ENCODE results near the gene VAMP3.

Gene VAMP3, protein sequence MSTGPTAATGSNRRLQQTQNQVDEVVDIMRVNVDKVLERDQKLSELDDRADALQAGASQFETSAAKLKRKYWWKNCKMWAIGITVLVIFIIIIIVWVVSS

DNA sequence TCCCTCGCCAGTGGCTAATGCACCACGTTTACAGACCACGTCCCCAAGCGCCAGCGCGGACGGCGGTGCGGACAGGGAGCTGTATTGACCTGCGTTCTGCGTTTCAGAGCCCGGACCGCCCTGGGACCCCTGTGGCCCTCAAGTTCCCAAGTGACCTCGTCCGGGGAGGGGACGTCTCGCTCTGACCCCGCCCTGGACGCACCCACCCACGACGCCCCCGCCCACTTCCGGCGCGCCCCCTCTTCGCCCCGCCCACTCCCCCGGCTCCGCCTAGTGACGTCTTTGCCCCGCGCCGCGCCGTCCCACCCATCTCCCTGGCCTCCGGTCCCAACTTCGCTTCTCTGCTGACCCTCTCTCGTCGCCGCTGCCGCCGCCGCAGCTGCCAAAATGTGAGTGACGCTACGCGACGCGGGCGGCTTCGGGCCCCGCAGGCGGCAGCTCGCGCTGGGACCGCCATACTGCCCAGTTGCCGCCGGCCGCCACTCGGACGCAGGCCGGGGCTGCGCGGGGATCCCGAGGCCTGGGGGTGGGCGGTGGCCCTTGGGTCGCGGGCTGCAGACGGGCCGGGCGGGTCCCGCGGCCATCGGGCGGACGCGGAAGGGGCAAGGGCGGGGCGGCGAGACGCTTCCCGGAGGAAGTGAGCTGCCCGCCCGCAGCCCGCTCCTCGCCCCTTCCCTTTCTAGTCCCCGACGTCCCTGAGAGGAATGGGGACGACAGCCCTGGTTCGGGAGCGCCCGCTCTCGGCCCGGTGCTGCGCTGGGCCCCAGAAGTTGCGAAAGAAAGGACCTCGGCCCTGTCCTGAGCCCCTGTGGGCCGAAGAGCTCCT lies at the start of gene VAMP3:
TSS of gene VAMP3 (plus strand) at position 300 of the 826 bp plus-strand sequence. CDS start at position 388, 88 bp downstream.
- DNase-seq: peak; percentile 71

DNA sequence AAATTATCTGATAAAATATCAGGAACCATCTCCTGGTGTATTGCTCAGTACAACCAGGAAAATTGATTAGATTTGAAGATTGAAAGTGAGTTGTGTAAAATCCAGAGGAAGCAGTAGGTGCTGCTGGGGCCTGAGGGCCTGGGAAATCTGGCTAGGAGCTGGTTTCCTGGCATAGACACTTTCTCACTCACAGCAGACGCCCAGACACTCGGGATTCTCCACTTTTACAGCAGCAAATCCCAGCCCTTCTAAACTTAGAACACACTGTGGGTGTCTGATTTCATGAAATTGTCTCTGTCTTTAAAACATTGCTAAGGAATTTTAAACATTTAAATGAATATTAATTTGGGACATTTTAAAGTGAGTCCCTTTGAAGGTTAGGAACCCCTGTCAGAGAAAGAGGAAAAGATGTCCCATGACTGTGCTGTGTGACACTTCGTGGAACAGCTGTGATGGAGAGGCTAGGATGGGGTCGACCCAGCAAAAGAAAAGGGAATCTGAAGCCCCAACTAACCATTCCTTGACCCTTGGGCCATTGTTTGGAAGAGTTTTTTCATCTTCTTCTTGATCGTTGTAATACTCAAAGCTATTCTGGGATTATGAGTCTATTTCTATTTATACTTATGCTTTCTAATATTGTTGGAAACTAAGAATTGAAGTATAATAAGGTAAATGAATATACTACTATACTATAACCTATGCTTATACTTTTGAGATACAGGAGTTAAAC lies 49.0 kb upstream of the VAMP3 start:
- DNase-seq: no peak

DNA sequence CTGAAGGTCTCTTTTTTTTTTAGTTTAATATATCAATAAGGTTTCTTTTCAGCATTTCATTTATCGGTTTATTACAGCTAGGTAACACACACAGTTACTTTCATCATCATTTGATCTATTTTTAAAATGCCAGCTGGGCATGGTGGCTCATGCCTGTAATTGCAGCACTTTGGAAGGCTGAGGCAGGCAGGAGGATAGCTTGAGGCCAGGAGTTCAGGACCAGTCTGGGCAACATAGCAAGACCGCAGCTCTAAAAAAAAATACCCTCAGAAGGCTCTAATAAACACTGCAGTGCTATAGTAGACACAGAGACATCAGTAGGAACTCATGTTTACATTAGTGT lies 48.5 kb upstream of the VAMP3 start:
- DNase-seq: no peak

DNA sequence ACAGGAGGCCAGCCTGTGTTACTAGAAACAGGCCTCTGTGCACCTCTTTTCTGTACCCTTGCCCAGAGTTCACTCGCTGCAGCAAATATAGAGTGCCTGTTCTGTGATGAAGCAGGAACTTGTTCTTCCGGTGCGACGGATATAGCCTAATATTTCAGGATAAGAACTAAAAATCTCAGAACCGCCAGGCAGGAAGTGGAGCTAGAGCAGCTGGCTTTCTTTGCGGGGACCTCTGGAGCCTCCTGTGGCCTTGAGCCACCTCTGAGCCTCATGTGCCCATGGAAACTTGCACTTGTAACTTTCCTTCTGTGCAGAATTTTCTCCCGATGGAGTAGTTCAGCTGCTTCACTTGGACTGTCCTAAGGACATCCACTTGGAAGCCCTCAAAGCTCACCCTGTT lies 44.5 kb upstream of the VAMP3 start:
- no peak for DNase-seq

DNA sequence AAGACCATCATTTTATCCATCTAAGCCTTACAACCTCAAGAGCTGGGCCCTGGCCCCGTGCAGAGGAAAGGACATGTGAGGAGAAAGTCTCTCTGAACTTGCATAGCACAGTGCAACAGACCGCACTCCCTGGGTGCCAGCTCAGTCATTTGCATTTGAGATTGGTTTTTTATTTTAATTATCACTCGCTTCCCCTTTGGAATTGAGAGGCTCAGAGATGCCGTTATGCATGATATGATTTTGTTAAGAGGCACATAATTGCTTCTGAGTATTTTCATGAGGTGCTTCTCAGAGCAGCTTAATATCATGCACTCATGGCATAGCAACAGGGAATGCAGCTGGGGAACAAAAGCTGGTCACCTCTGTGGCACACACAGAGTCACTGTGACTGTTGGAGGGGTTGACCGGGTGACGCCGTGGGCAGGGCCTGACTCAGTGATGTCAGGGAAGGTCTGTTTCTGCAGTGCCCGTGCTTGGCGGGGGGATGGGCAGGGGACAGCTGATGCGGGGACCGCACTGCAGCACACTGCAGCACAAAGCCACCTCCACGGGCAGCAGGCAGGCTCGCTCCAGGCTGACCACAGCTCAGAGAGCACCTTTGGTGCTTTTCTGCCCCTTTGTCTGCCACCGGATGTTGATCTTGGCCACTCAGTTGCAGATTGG lies 43.2 kb upstream of the VAMP3 start:
- DNase-seq: no peak

DNA sequence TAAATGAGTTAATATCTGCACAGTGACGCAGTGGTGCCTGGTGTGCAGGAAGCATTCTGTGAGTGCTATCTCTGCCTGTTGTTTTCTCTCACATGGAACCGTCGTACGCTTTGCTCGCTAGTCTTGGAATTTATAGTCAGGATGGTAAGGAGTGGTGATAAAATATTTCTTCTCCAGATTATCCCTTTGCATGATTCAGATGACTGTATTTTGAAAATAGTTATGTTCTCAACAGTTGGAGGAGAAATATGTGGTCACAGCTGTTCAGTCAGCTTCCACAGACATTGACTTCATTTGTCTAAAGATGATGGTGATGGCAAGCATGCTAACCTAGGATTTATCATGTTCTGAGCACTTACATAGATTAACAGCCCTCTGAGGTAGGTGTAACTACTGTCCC lies 41.3 kb upstream of the VAMP3 start:
- no peak for DNase-seq

DNA sequence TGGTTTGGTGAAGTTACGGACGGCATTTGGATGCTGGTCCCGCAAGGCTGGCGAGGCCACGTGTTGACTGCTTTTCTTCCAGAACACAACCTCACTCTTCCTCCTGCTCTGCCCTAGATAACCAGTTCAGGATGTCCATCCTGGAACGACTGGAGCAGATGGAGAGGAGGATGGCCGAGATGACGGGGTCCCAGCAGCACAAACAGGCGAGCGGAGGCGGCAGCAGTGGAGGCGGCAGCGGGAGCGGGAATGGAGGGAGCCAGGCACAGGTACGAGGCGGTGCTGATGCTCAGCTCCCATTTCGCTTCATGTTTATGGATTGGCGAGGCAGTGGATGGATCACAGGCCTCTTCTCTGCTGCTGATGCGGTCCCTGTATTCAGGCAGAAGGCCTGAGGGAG lies 38.8 kb upstream of the VAMP3 start:
- DNase-seq: no peak

DNA sequence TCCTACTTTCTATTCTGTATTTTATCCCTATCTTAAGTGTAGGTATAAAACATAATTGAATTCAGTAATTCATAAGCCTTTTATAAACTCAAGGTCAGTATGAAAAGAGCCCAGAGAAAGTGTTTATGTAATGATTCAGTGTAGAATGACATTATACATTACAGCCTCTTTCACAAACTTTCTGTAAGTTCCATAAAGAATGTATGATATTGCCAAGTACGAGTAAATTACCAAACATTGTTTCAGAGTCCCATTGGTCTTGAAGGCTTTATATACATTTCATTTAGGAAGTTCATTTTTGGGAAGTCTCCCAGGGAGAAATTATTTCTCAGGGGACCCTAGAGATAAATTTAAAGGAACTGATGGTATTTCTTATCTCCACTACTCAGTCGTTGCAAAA lies 37.8 kb upstream of the VAMP3 start:
- DNase-seq: no peak

DNA sequence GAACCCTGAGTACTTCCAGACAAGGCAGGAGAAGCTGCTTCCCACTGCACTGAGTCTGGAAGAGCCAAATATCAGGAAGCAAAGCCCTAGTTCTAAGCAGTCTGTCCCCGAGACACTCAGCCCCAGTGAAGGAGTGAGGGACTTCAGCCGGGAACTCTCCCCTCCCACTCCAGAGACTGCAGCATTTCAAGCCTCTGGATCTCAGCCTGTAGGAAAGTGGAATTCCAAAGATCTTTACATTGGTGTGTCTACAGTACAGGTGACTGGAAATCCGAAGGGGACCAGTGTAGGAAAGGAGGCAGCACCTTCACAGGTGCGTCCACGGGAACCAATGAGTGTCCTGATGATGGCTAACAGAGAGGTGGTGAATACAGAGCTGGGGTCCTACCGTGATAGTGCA lies 33.1 kb upstream of the VAMP3 start:
- no peak for DNase-seq

DNA sequence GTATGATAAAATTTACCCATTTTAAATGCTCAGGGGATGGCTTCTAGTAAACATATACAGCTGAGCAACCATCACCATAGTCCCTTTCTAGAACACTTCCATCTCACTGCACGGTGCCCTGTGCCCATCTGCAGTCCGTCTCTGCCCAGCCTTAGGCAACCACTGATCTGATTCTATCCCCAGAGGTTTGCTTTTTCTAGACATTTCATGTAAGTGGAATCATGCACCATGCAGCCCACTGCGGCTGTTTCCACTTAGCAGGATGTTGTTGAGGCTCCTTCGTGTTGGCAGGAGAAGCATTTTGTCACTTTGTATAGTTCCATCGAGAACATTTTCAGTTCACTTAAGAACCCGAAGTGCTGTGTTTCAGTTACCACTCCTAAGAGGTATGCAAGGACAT lies 27.8 kb upstream of the VAMP3 start:
- DNase-seq: no peak

DNA sequence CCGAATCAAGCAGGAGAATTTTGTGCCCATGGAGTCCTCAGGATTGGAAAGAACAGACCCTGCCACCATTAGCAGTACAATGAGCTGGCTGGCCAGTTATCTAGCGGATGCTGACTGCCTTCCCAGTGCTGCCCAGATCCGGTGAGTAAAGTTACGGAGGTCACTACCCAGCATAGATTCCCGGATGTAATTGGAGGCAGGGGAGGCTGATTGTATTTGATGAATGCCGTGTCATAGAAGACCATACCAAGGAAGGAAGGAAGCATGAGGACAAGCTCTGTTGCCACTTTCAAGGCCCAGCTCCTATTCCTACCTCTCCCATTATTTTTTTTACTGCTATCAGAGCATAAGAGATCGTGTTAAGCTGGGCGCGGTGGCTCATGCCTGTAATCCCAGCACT lies 26.2 kb upstream of the VAMP3 start:
- DNase-seq: no peak

DNA sequence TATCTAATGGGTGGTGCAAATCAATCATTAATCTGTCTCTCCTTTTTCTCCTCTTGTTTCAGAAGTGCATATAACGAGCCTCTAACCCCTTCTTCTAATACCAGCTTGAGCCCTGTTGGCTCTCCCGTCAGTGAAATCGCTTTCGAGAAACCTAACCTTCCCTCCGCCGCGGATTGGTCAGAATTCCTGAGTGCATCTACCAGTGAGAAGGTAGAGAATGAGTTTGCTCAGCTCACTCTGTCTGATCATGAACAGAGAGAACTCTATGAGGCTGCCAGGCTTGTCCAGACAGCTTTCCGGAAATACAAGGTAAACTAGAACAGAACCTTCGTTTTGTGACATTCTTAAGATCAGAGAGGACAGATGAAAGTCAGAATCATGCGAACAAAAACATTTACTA lies 25.3 kb upstream of the VAMP3 start:
- DNase-seq: no peak

DNA sequence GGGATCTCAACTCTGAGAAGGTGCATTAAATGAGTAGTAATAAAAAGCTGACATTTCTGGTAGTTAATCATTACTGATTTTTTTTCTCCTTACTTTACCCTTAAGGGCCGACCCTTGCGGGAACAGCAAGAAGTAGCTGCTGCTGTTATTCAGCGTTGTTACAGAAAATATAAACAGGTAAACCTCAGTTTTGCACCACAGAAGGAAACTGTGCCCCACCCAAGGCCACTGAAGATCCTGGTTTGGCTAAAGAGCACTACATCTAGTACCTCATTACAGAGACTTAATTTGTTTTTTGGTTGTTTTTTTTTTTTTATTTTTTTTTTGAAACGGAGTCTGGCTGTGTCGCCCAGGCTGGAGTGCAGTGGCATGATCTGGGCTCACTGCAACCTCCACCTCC lies 23.5 kb upstream of the VAMP3 start:
- no peak for DNase-seq

DNA sequence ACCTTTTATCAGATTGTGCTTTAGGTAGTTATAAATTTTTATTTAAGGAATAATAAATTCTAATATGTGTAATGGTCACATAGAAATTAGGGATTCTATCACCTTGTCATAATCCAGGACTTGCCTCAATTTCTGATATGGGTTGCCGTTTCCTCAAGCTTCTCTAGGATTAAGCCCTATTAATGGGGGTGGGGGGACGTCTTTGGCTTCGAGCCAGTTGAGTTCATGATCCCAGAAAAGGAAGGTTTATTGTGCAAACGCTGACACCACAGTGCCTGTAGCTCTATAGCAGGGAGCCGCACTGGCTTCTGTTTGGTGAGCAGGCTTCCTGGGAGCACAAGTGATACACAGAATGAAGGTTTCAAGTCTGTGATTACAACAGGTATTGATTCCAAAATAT lies 22.0 kb upstream of the VAMP3 start:
- DNase-seq: no peak

DNA sequence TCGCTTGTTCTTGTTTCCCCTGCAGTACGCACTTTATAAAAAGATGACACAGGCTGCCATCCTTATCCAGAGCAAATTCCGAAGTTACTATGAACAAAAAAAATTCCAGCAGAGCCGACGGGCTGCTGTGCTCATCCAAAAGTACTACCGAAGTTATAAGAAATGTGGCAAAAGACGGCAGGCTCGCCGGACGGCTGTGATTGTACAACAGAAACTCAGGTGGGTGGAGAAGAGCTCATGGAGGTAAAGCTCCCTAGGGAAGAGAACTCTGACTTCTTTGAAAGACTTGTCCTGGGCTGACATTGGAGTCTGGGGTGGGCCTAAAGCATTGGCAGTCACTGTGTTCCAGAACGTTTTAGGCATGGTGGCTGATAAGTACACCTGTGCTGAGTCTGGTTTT lies 19.9 kb upstream of the VAMP3 start:
- no peak for DNase-seq

DNA sequence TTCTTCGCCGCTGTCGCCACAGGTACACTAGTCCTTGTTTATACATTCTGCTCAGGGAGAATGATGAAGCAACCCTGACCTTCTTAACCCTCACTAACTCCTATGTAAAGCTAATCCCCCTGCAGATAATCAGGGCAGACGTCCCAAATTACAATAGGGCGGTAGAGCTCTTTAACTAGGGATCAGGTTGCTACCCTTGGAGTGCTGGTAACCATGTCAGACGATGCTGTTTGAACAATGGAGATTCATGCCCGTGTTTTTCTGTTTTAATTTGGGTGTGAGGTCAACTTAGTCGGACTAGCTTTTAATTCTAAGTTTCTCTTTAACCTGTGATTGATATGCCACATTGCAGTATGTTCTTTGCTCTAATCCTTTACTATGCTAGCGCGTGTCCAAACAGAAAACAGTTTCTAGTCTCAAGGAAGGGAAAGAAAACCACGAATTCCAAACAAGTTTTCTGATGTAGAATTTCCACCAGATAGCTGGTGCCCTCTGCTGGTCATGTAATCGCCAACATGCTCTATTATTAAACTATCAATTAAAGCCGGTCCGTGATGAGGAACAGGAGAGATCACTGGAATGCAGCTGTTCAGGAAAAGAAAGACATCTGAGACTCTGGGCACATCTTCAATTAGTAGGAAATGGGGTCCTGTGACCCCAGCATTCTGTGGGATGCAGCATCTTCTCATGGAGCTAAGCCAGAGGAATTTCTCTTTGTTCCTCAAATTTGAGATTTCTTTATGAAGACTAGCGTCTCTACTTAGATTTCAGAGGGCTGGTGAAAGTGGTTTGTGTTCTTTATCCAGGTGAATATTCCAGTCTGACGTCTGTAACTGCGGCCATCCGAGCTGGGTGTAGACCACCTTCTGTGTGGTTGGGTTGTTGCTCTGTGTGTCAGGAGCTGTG lies 18.3 kb upstream of the VAMP3 start:
- DNase-seq: peak; percentile 52

DNA sequence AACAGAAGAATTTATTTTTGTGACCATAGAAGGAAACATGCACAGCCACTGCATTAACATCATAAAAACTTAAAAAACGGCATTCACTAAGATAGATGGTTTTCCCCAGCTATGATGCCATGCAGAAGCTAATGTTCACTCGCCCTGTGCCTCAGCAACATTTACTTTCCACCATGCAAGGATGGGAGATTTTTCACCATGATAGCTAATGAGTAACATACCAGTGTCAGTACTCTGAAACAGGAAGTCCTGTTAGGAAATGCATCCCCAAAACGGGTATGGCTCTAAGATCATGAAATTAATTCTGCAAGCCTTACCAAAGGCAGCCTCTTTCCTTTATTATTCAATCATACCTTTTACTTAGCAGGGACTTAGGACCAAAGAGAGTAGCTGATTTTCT lies 17.5 kb upstream of the VAMP3 start:
- DNase-seq: no peak

DNA sequence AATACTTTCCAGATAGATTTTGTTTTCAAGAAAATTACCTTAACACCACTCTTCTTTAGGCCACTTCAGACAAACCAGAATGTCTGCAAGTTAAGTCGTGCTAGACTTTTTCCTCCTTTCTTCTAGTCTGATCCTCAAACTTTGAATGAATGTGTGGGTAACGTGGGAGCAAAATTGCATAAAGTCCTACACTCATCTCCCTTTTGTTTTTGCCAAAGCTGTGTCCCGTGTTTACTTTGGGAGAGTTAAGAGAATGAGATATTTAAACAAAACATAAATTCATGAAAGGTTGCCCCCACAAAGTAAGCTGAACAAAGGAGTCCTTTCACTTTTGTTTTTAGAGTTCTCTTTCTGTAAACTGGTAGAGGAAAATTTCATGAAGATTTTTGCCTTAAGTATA lies 16.9 kb upstream of the VAMP3 start:
- no peak for DNase-seq

DNA sequence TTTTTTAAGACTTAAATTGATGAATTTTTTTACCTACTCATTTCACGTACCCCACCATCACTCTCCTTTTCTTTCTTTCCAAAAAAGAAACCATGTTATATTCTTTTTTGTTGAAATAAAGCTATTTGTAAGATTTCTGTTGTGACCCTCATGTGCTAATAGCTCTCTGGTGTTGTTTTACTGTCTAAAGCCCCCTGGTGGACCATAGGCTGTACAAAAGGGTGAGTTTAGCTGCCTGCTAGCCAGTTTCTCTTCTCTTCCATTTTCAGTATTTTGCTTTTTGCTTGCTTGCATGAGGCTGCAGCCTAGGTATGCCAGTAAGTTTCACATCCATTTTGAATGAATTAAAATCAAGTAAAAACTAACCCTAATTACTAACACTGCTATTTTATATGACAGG lies 15.6 kb upstream of the VAMP3 start:
- no peak for DNase-seq

DNA sequence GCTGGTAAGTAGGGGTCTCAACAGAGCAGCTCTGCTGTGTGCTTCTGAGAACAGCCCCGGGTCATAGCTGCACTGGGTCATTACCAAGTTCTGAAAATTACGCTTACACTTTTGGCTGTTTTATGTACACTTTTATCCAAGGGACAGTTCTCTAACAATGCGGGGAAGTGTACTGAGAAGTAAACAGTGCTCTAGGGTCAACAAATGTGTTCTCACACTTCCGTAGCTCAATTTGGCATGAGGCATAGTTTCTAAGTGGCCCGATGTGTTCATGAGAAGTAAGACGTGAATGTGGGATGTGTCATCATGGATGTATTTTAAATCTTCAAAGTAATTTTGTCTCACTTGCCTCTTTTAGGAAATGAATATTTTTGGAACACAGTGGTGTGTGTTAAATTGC lies 10.9 kb upstream of the VAMP3 start:
- no peak for DNase-seq

DNA sequence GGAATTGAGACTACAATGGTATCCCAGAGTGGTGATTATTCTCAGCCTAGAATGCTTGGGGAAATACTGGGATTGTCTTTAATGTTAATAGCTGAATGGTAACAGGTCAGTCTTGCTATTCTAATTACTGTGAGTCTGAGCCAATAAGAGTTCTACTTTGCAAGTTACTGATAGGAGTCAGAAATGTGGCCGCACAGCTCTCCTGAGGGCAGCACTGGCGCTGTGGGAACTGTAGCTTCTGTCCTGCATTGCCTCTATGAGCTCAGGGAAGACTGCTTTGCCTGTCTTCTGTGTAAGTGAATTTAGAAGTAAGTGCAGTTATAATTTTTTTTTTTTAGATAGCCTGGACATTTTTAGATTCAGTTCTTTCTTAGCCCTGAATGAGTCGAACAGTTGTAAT lies 10.0 kb upstream of the VAMP3 start:
- no peak for DNase-seq

DNA sequence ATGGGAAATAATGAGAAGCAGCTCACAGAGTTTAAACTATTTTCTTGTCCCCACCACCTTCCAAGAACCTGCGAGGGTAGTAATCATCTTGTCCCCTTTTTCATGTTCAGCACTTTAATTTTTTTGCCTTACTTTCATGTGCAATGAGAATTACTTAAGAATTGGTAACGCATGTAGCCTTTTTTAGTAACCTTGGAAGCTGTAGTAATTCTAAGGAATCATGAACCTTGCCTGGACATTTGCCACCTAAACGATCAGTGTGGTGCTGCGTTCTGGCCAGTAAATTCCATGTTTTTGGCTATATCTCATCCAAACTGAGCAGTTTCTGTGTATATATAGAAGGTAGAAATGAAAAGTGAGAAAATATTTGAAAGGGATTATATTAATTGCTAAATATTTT lies 3.9 kb upstream of the VAMP3 start:
- DNase-seq: no peak

DNA sequence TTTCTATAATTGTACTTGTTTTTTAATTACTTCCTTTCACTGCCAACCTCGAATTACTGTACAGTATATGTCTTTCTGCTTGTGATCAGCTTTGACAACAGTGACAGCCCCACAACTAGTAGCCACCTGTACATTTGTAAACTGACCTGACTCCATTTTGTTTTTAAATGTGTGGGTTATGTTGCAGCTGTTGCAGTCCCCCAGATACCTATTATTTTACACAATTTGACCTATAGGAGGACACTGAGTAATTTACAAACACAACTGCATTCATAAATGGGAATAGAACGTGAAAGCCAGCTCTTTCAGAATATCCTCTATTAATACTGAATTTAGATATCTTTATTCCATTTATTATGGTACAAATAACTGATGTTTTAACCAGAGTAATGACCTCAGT lies 2.5 kb upstream of the VAMP3 start:
- DNase-seq: no peak
